GM23338 (cell line): Measurements from ENCODE around the gene IL1RL2. TPM values are rescaled to one million over a fixed set of nuclear protein-coding genes. Genes with fewer than 3 reads are reported as not detected.

Experiments
- ATAC-seq: fragments of 200-7000 bp; cut with Tn5 transposase; 3 replicates; pipeline ENCODE4 v1.9.1; 2020
- DNase-seq: peaks from one replicate; pipeline ENCODE4 v3.0.0-alpha.2; 2015; ENCODE audit warnings: low spot score
- H2AFZ ChIP-seq: fragments of 200-600 bp; sonication (generic); 2 replicates; pipeline ENCODE4 v1.8.0; 2016; ENCODE audit warnings: antibody characterized with exemption, mild to moderate bottlenecking, moderate library complexity
- H3F3A ChIP-seq: fragments of 200-600 bp; sonication (generic); replicated peaks from 2 replicates; pipeline ENCODE4 v1.8.0; 2017; ENCODE audit warnings: antibody characterized with exemption, mixed run types, low read depth
- H3K27ac ChIP-seq: fragments of 200-600 bp; sonication (generic); 2 replicates; pipeline ENCODE4 v1.6.1; 2016; ENCODE audit warnings: low read depth
- H3K27me3 ChIP-seq: fragments of 200-600 bp; sonication (generic); 2 replicates; pipeline ENCODE4 v1.8.0; 2016; ENCODE audit warnings: mild to moderate bottlenecking, mixed run types, moderate library complexity; ENCODE audit not compliant: insufficient read depth
- H3K36me3 ChIP-seq: fragments of 200-600 bp; sonication (generic); 2 replicates; pipeline ENCODE4 v1.8.0; 2016; ENCODE audit warnings: mild to moderate bottlenecking; ENCODE audit not compliant: insufficient read depth
- H3K4me1 ChIP-seq: fragments of 200-600 bp; sonication (generic); 2 replicates; pipeline ENCODE4 v1.8.0; 2016; ENCODE audit warnings: mild to moderate bottlenecking, moderate library complexity; ENCODE audit not compliant: insufficient read depth
- H3K4me2 ChIP-seq: fragments of 200-600 bp; sonication (generic); 2 replicates; pipeline ENCODE4 v1.7.1; 2017; ENCODE audit warnings: mixed run types
- H3K4me3 ChIP-seq: fragments of 200-600 bp; sonication (generic); 2 replicates; pipeline ENCODE4 v1.6.1; 2016; ENCODE audit warnings: mixed run types
- H3K79me2 ChIP-seq: fragments of 200-600 bp; sonication (generic); replicated peaks from 2 replicates; pipeline ENCODE4 v1.8.0; 2017; ENCODE audit warnings: mild to moderate bottlenecking; ENCODE audit not compliant: insufficient read depth
- H3K9me2 ChIP-seq: fragments of 200-600 bp; sonication (generic); 2 replicates; pipeline ENCODE4 v1.8.0; 2017; ENCODE audit not compliant: insufficient read depth
- H4K20me1 ChIP-seq: fragments of 200-600 bp; sonication (generic); replicated peaks from 2 replicates; pipeline ENCODE4 v1.8.0; 2017; ENCODE audit warnings: mild to moderate bottlenecking; ENCODE audit not compliant: insufficient read depth
- H3K27ac Mint-ChIP-seq: 2 replicates; pipeline ENCODE4 v1.8.0; 2020; ENCODE audit warnings: inconsistent platforms, mild to moderate bottlenecking, moderate library complexity, mixed read lengths
- H3K27me3 Mint-ChIP-seq: 3 replicates; pipeline ENCODE4 v1.8.0; 2022; ENCODE audit warnings: low read depth, mild to moderate bottlenecking, moderate library complexity, mixed read lengths, inconsistent platforms; ENCODE audit not compliant: insufficient read depth, poor library complexity
- H3K36me3 Mint-ChIP-seq: 3 replicates; pipeline ENCODE4 v1.8.0; 2021; ENCODE audit warnings: low read depth, mild to moderate bottlenecking, inconsistent platforms, moderate library complexity, mixed read lengths
- H3K4me1 Mint-ChIP-seq: 3 replicates; pipeline ENCODE4 v1.8.0; 2020; ENCODE audit warnings: mild to moderate bottlenecking, inconsistent platforms, mixed read lengths
- H3K4me3 Mint-ChIP-seq: 3 replicates; pipeline ENCODE4 v1.8.0; 2021; ENCODE audit warnings: moderate library complexity, mild to moderate bottlenecking, inconsistent platforms, mixed read lengths
- H3K9me3 Mint-ChIP-seq: 3 replicates; pipeline ENCODE4 v1.8.0; 2020; ENCODE audit warnings: moderate library complexity, mild to moderate bottlenecking, inconsistent platforms, mixed read lengths
- CREB1 ChIP-seq: fragments of 250-450 bp; sonication (Bioruptor Pico); IDR thresholded peaks from 2 replicates; pipeline ENCODE4 v1.5.0; 2020; ENCODE audit warnings: low read depth, mild to moderate bottlenecking, moderate library complexity
- CTCF ChIP-seq, 2 experiments: fragments of 200-600 bp in 1 of 2; sonication (generic) in 1 of 2; conservative IDR thresholded peaks; 2 replicates each; pipeline versions ENCODE4 v1.5.1 to v1.6.1; 2016 to 2017; ENCODE audit warnings: antibody characterized with exemption in 2 of 2, low read depth in 2 of 2, mild to moderate bottlenecking in 2 of 2, moderate library complexity in 1 of 2
- ETS1 ChIP-seq: IDR thresholded peaks from 2 replicates; pipeline ENCODE4 v1.6.1; 2016; ENCODE audit warnings: antibody characterized with exemption
- EZH2phosphoT487 ChIP-seq: fragments of 200-600 bp; sonication (generic); IDR thresholded peaks from one replicate; pipeline ENCODE4 v1.8.1; 2018; ENCODE audit warnings: antibody characterized with exemption; ENCODE audit not compliant: unreplicated experiment
- JUNB ChIP-seq: IDR thresholded peaks from one replicate; pipeline ENCODE4 v1.6.1; 2016; ENCODE audit warnings: antibody characterized with exemption; ENCODE audit not compliant: unreplicated experiment
- NANOG ChIP-seq: IDR thresholded peaks from 2 replicates; pipeline ENCODE4 v1.6.1; 2016; ENCODE audit warnings: antibody characterized with exemption, borderline replicate concordance
- POLR2AphosphoS5 ChIP-seq: IDR thresholded peaks from 2 replicates; pipeline ENCODE4 v1.6.1; 2016; ENCODE audit warnings: antibody characterized with exemption, low read depth
- STAT1 ChIP-seq: IDR thresholded peaks from one replicate; pipeline ENCODE4 v1.6.1; 2016; ENCODE audit warnings: antibody characterized with exemption; ENCODE audit not compliant: unreplicated experiment
- ZNF114 ChIP-seq: fragments of 250-450 bp; sonication (Bioruptor Pico); IDR thresholded peaks from 2 replicates; pipeline ENCODE4 v1.5.0; 2020; ENCODE audit warnings: mild to moderate bottlenecking, moderate library complexity
- ZNF462 ChIP-seq: fragments of 250-450 bp; sonication (Bioruptor Pico); IDR thresholded peaks from 2 replicates; pipeline ENCODE4 v1.5.0; 2020; ENCODE audit warnings: mild to moderate bottlenecking, moderate library complexity
- polyA plus RNA-seq: library from polyadenylated mRNA; unstranded; fragments of >200 nt; fragmentation: Nextera tagmentation; extraction: Ambion mirVana; gene quantifications from 2 replicates; pipeline ENCODE4 v1.2.1, GENCODE V29; 2016
- total RNA-seq: library from RNA; depleted of rRNA; stranded (reverse); fragments of >200 nt; shearing (Covaris generic); gene quantifications from 2 replicates; pipeline ENCODE4 v1.2.3, GENCODE V29; 2014

IL1RL2 gene
- total and polyA plus RNA-seq, 2 experiments from 2014 or later: not detected

- H3K4me3 ChIP-seq: no peak overlapping the region
- no peaks in the 10 kb centered on the region for H3K27me3 ChIP-seq
- no peaks in the 10 kb centered on the region for H4K20me1 ChIP-seq
- H3F3A ChIP-seq: no peaks in the 10 kb centered on the region
- no peak overlapping the region for H3K4me3 Mint-ChIP-seq
- H3K36me3 ChIP-seq: no peaks in the 10 kb centered on the region
- no peaks in the 10 kb centered on the region for H3K9me3 Mint-ChIP-seq
- TF ChIP-seq CTCF (conservative IDR thresholded peaks at IDR 0.05; ENCODE audit: low read depth in 2 of 2) (no peak), CREB1 (CRISPR knock-in tag) (no peak), EZH2phosphoT487 (no peak), POLR2AphosphoS5 (no peak), STAT1 (no peak), ZNF114 (CRISPR knock-in tag) (no peak), JUNB (no peak), ETS1 (no peak)
- H3K27ac Mint-ChIP-seq: no peak overlapping the region
- DNase-seq (no peak), ATAC-seq (no peak)
- H3K4me2 ChIP-seq: no peak overlapping the region
- no peaks in the 10 kb centered on the region for H3K36me3 Mint-ChIP-seq
- H3K9me2 ChIP-seq: no peaks in the 10 kb centered on the region
- H3K4me1 Mint-ChIP-seq: peaks cover 9% of the 10 kb centered on the region; the same call in 2 of the 3 replicates
- H3K79me2 ChIP-seq: no peaks in the 10 kb centered on the region
- H3K4me1 ChIP-seq: peaks cover 7% of the 10 kb centered on the region
- no peaks in the 10 kb centered on the region for H3K27me3 Mint-ChIP-seq
- no peak overlapping the region for H2AFZ ChIP-seq
- no peak overlapping the region for H3K27ac ChIP-seq
Measured at GRCh38 chr2:102176172-102176571, 10.7 kb upstream of the IL1RL2 start.

- ATAC-seq: no peak
- TF ChIP-seq CTCF (conservative IDR thresholded peaks at IDR 0.05; ENCODE audit: low read depth in 2 of 2) (no peak), POLR2AphosphoS5 (no peak), JUNB (no peak), NANOG (no peak), ZNF462 (no peak), STAT1 (no peak)
Measured at GRCh38 chr2:102177814-102178478, 8.9 kb upstream of the IL1RL2 start.

More at GRCh38 chr2:102177814-102178478, 8.9 kb upstream of the IL1RL2 start:
- Mint-ChIP-seq H3K27me3 (no peaks in the 10 kb centered on the region), H3K36me3 (no peaks in the 10 kb centered on the region), H3K9me3 (no peaks in the 10 kb centered on the region), H3K4me1 (peaks cover 3% of the 10 kb centered on the region; the same call in 1 of the 3 replicates), H3K4me3 (no peak overlapping the region), H3K27ac (no peak overlapping the region)
- Histone ChIP-seq H3K9me2 (no peaks in the 10 kb centered on the region), H3K27ac (no peak overlapping the region), H3K4me2 (no peak overlapping the region), H2AFZ (no peak overlapping the region), H3F3A (no peaks in the 10 kb centered on the region), H3K4me3 (no peak overlapping the region), H3K27me3 (no peaks in the 10 kb centered on the region), H4K20me1 (no peaks in the 10 kb centered on the region), H3K79me2 (no peaks in the 10 kb centered on the region), H3K4me1 (no peaks in the 10 kb centered on the region; the same call in 1 of the 2 replicates), H3K36me3 (no peaks in the 10 kb centered on the region)
- no peak for DNase-seq
